Duodenal mucosa (tissue), 2 donors: ENCODE results near the gene HSPBP1.
A peak's percentile ranks its signal among the peaks of the same experiment; 100 is the strongest.

Experiments
- H3K27ac ChIP-seq: one replicate; pipeline ENCODE4 v1.7.0; 2013; ENCODE audit warnings: low read depth, low read length
- H3K27me3 ChIP-seq, 2 donors: one replicate each; pipeline ENCODE4 v1.7.0; 2013; ENCODE audit warnings: low read length in 2 of 2, control low read depth in 1 of 2; ENCODE audit not compliant: insufficient read depth in 2 of 2, control insufficient read depth in 1 of 2
- H3K36me3 ChIP-seq, 2 donors: one replicate each; pipeline ENCODE4 v1.7.0; 2013; ENCODE audit warnings: low read length in 2 of 2, control low read depth in 1 of 2; ENCODE audit not compliant: insufficient read depth in 2 of 2, control insufficient read depth in 1 of 2
- H3K4me1 ChIP-seq, 2 donors: one replicate each; pipeline ENCODE4 v1.7.0; 2013; ENCODE audit warnings: low read length in 2 of 2, control low read depth in 1 of 2; ENCODE audit not compliant: insufficient read depth in 2 of 2, control insufficient read depth in 1 of 2
- H3K4me3 ChIP-seq, 2 donors: one replicate each; pipeline ENCODE4 v1.7.0; 2013; ENCODE audit warnings: low read length in 2 of 2, low read depth in 1 of 2
- H3K9ac ChIP-seq, 2 donors: one replicate each; pipeline ENCODE4 v1.7.0; 2013; ENCODE audit warnings: low read length in 2 of 2, low read depth in 1 of 2
- H3K9me3 ChIP-seq, 2 donors: one replicate each; pipeline ENCODE4 v1.7.0; 2013; ENCODE audit warnings: low read length in 2 of 2, control low read depth in 1 of 2; ENCODE audit not compliant: control insufficient read depth in 1 of 2

The HSPBP1 gene

GRCh38 chr19:55255618-55256423, 24.1 kb downstream of the HSPBP1 start:
- H3K9me3 ChIP-seq, result no peaks in the 10 kb centered on the region
- peak overlapping the region; percentile 43 for H3K27ac ChIP-seq
- H3K36me3 ChIP-seq, result peaks cover 0 to 3% of the 10 kb centered on the region in 2 donors
- peak overlapping the region; percentile 38 to 55 for H3K9ac ChIP-seq
- H3K4me3 ChIP-seq, result peak overlapping the region; percentile 91 to 93
- no peaks in the 10 kb centered on the region for H3K27me3 ChIP-seq
- peaks cover 50 to 65% of the 10 kb centered on the region in 2 donors for H3K4me1 ChIP-seq

GRCh38 chr19:55254625-55254977, 25.3 kb downstream of the HSPBP1 start:
- Histone ChIP-seq H3K27me3 (no peaks in the 10 kb centered on the region), H3K27ac (peak overlapping the region; percentile 64)

GRCh38 chr19:55253842-55254624, 25.9 kb downstream of the HSPBP1 start:
- H3K4me1 ChIP-seq, result peaks cover 57 to 64% of the 10 kb centered on the region in 2 donors

More at GRCh38 chr19:55254625-55254977, 25.3 kb downstream of the HSPBP1 start:
- peak overlapping the region; percentile 62 to 93 for H3K4me3 ChIP-seq
- H3K36me3 ChIP-seq, result peaks cover 4 to 9% of the 10 kb centered on the region in 2 donors
- H3K9me3 ChIP-seq, result no peaks in the 10 kb centered on the region
- H3K9ac ChIP-seq, result peak overlapping the region; percentile 55 to 64
- peaks cover 56 to 66% of the 10 kb centered on the region in 2 donors for H3K4me1 ChIP-seq

GRCh38 chr19:55252760-55253663, 26.9 kb downstream of the HSPBP1 start:
- peaks cover 4 to 13% of the 10 kb centered on the region in 2 donors for H3K36me3 ChIP-seq
- no peaks in the 10 kb centered on the region for H3K9me3 ChIP-seq
- H3K4me3 ChIP-seq, result peak overlapping the region in 1 of 2 donors; percentile 62
- no peak overlapping the region for H3K27ac ChIP-seq
- H3K27me3 ChIP-seq, result no peaks in the 10 kb centered on the region
- peak overlapping the region in 1 of 2 donors; percentile 6 for H3K9ac ChIP-seq
- peaks cover 67 to 74% of the 10 kb centered on the region in 2 donors for H3K4me1 ChIP-seq

More at GRCh38 chr19:55253842-55254624, 25.9 kb downstream of the HSPBP1 start:
- Histone ChIP-seq H3K36me3 (peaks cover 4 to 9% of the 10 kb centered on the region in 2 donors), H3K27ac (peak overlapping the region; percentile 64), H3K9ac (peak overlapping the region; percentile 55 to 64), H3K9me3 (no peaks in the 10 kb centered on the region), H3K4me3 (peak overlapping the region; percentile 62 to 93), H3K27me3 (no peaks in the 10 kb centered on the region)

- Histone ChIP-seq H3K9me3 (no peaks in the 10 kb centered on the region), H3K27ac (peak overlapping the region; percentile 42), H3K36me3 (peaks cover 9 to 18% of the 10 kb centered on the region in 2 donors), H3K9ac (peak overlapping the region in 1 of 2 donors; percentile 33), H3K4me3 (peak overlapping the region; percentile 1 to 22), H3K27me3 (no peaks in the 10 kb centered on the region), H3K4me1 (peaks cover 62 to 70% of the 10 kb centered on the region in 2 donors)
Observed at GRCh38 chr19:55251341-55252081, 28.4 kb downstream of the HSPBP1 start.

GRCh38 chr19:55250262-55251036, 29.5 kb downstream of the HSPBP1 start:
- H3K9ac ChIP-seq, result no peak overlapping the region
- no peak overlapping the region for H3K4me3 ChIP-seq
- peaks cover 51 to 60% of the 10 kb centered on the region in 2 donors for H3K4me1 ChIP-seq
- no peaks in the 10 kb centered on the region for H3K9me3 ChIP-seq
- no peak overlapping the region for H3K27ac ChIP-seq
- peaks cover 15 to 27% of the 10 kb centered on the region in 2 donors for H3K36me3 ChIP-seq
- H3K27me3 ChIP-seq, result no peaks in the 10 kb centered on the region

- Histone ChIP-seq H3K9me3 (no peaks in the 10 kb centered on the region), H3K4me1 (peaks cover 48 to 54% of the 10 kb centered on the region in 2 donors), H3K4me3 (no peak overlapping the region), H3K9ac (no peak overlapping the region), H3K27ac (no peak overlapping the region), H3K36me3 (peaks cover 15 to 33% of the 10 kb centered on the region in 2 donors), H3K27me3 (no peaks in the 10 kb centered on the region)
Observed at GRCh38 chr19:55249841-55250240, 30.1 kb downstream of the HSPBP1 start.

GRCh38 chr19:55248704-55249103, 31.2 kb downstream of the HSPBP1 start:
- Histone ChIP-seq H3K4me1 (peaks cover 43 to 47% of the 10 kb centered on the region in 2 donors), H3K9ac (no peak overlapping the region), H3K27ac (no peak overlapping the region), H3K4me3 (no peak overlapping the region), H3K36me3 (peaks cover 23 to 45% of the 10 kb centered on the region in 2 donors), H3K9me3 (no peaks in the 10 kb centered on the region), H3K27me3 (no peaks in the 10 kb centered on the region)
